DMS79 (cell line): ENCODE measurements around the gene TXN.
"Not testable (repeated sequence)": the region's sequence is repeated elsewhere in the genome, so short reads cannot be mapped to it uniquely, and the experiment has no call there.

Experiments
- DNase-seq: peaks from one replicate; lab custom pipeline; 2025; lab: John Stamatoyannopoulos, UW

TXN gene

DNA sequence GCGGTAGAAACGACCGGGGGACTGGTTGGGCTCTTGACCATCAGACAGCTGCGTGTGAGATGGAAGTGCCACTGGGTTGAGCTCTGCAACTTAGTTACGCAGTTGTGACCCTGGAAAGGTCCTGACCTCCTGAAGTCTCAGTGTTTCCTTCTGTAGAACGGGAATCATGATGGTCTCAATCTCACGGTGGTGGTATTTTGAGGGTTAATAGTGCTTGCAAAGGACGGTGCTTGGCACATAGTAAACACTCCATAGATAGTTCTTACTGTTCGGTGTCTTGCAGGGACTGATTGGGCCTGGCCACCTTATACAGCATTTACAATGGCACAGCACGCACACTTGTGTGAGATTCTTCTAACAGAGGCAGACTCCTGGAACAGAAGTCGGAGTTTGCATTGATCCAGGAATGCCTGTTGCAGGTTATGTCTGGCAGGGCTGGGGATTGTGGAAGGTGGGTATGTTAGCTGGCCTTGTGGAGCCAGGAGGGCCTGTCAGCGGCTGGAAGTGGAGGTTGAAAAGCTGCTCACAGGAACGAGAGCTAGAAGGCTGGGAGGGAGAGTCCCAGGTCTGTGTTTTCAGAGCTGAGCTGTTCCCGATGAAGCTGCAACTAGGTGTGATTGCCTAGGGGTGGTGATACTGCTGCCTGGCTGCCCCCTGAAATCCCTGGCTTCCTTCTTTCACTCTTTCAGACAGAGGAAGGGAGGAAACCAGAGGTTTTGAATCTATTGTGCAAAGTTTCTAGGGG is 962 bp upstream of the TXN start:
- DNase-seq = no peak

DNA sequence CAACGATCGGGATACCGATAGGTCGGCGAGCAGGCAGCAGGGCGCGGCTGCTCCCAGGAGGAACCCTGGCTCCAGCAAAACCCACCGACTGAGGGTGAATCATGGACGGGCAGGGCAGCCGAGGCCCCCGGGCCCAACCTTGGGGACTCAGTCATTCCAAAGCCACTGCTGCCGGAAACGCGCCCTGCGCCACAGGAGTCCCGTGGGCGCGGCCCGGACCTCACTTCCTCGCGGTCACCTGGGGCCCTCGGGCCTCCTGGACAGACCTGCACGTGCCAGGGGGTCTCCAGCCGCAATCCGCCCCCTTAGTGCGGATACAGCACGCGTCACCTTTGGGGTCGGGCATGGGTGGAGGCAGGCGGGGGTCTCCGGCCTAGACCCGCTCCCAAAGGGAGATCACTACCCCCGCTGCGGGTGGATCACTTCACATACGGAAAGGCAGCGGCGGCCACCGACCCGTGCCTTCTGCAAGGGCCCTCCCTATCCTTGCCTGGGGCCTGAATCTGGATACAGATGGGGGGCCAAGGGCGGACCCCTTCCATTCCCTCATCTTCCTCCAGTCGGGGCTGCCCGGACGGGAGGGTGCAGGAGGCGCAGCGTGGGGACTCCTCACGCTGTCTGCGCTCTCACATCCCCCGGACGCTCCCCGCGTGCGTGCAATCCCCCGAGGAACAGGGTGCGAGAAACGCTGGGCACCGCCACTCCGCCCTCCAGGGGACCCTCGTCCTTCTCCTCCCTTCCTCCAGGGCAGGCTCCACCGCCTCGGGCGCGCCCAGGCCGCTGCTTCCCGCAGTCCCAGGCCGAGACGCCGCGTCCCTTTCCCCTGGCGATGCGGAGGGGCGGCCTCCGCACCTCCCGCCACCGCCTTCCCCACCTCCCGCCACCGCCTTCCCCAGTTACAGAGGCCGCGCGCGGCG is 586 bp downstream of the TXN start:
- DNase-seq = no peak

DNA sequence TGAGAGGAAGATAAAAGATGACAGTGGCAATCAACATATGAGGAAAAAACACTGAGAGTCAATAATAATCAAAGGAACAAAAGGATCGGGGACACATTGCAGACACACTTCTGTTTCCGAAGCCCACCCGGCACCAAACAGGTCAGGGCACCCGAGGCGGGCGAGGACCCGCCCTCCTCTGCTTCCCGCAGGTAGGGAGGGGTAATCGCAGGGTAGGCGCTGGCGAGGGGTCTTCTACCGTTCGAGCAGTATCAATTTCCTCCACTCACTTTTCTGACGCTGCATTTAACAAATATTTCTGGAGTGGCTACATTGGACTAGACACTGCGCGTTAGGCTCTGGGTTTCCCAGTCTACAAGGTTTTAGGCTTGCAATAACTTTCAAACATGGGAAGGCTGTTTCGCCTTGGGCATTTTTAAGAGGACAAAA is 1.3 kb downstream of the TXN start:
- no peak for DNase-seq

DNA sequence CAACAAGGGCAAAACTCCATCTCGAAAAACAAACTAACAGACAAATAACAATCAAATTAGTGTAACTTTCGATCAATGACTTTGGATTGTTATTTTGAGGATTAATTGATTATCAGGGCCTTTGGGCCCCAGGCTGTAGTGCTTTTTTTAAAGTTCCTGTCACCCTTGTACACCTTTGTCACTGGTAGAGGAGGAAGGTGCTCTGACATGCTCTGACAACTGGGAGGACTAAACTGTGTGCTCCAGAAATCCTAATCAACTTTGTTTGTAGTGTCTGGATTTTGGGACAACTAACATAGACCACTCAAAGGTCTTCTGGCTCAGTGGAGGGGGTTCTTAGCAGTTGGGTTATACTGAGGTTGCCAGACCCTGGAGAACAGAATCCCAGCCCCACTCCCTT is 1.8 kb downstream of the TXN start:
- no peak for DNase-seq

DNA sequence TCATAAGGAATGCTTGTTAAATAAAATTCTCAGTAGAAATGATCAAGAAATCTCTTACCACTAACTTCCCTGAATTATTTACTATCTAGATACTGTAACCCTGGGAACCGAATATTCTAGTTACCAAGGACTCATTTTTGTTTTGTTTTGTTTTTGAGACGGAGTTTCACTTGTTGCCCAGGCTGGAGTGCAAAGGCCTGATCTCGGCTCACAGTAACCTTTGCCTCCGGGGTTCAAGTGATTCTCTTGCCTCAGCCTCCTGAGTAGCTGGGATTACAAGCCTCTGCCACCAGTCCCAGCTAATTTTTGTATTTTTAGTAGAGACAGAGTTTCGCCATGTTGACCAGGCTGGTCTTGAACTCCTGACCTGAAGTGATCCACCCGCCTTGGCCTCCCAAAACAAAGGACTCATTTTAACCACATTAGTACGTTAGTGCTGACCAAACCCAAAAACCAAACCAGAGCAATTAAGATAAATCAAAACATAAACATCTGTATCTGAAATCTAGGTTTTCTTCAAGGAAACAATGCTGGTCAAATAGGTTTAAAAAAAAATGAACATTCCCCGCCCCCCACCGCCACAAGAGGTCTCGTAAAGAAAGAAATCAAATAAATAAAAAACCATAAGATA is 3.7 kb downstream of the TXN start:
- no peak for DNase-seq

DNA sequence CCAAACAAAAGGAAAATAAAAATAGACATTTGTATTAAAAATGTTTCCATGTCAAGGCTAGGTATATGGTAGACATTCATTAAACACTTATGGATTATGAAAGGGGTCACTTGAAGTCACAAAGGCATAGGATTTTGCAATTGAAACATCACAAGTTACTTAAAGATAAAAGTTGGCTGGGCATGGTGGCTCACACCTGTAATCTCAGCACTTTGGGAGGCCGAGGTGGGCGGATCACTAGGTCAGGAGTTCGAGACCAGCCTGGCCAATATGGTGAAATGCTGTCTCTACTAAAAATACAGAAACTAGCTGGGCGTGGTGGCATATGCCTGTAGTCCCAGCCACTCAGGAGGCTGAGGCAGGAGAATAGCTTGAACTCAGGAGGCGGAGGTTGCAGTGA is 4.5 kb downstream of the TXN start:
- not testable (repeated sequence) for DNase-seq

DNA sequence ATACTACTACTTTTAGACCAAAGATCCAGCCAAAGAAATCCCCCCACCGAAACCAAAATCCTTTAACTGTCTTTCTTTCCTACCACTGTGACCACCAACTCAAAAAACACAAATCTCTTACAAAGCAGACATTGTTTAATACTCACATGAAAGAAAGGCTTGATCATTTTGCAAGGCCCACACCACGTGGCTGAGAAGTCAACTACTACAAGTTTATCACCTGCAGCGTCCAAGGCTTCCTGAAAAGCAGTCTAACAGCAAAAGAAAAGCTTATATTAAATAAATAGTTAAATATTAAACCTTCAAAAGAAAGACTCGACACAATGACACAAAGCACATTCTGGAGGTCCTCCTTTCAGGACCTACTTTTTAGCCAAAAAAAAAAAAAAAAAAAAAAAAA is 5.1 kb downstream of the TXN start:
- DNase-seq = no peak

DNA sequence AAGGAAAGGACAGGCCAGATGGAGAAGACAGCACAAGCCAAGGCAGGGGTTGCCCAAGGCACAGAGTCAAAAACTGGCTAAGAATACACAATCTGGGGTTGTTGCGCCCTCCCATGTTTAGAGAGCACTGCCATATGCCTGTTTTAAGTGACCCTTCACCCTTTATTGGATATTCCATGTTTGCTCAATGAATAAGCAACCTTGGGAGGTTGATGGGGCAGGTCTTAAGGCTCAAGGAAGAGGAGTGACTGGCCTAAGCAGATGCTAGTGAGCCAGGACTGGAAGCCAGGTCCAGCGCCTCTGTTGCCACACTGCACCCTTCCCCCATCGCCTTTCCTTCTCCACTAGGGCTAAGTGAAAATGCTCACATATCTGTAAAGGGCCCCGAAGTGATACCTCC is 6.7 kb downstream of the TXN start:
- DNase-seq = no peak

DNA sequence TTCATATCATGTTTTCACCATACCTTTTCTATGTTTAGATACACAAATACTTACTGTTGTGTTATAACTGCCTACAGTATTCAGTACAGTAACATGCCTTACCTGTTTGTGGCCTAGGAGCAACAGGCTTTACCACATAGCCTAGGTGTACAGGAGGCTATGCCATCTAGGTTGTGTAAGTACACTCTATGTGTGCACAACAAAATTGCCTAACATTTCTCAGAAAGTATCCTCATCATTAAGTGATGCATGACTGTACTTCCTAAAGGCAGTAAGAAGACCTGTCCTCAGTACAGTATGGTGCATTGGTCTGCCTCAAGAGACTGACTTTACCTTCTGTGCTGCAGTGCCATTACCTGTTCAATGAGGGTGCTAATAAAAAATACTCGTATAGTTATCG is 7.9 kb downstream of the TXN start:
- DNase-seq = no peak

DNA sequence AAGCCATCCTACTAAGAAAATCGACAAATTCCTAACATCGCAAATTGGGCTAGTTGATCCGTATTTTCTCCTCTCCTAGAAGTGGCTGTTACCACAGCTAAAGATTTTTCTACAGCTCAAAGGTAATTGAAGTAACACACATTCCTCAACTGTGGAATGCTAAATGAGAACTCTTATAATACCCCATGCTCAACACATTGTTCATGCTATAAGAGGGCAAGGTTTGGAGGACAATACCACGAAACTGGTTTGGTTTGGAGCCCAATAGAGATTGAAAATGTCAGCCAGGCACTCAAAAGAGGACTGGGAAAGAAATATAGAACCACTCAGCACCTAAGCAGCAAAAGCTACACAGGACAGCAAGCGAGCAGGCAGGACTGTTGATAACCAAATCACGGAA is 10.1 kb downstream of the TXN start:
- DNase-seq = no peak

DNA sequence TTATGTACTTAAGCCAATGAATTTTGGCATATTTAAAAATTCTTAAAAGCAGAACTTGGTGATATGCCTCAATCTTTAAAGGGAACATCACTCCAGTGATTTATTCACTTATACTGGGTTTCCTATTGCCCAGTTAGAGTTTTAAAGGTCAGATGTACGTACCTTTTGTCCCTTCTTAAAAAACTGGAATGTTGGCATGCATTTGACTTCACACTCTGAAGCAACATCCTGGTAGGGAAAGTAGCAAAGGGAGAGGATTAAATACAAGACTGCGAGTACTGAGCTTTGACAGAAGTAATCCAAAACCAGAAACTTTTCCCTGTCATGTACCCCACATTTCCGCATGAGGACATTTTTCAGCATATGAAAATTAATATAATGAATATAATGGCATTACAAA is 11.7 kb downstream of the TXN start:
- no peak for DNase-seq

DNA sequence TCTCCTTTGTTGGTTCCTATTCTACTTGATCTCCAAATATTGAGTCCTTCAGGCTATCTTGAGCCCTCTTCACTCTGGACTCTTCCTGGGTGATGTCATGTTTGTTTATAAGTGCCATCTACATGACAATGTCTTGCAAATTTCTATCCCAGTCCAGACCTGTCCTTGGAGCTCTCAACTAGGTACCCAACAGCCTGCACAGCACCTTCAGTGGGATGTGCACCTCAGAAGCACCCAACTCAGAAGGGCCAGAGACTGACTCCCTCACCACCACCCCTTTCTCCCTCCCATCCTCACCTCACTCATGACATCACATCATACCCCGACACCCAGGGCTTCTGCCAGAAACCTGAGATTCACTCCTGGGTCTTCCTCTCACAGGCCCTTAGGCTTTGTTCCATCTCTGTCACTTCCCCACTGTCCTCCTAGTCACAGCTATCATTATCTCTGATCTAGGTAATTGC is 14.4 kb downstream of the TXN start:
- no peak for DNase-seq

DNA sequence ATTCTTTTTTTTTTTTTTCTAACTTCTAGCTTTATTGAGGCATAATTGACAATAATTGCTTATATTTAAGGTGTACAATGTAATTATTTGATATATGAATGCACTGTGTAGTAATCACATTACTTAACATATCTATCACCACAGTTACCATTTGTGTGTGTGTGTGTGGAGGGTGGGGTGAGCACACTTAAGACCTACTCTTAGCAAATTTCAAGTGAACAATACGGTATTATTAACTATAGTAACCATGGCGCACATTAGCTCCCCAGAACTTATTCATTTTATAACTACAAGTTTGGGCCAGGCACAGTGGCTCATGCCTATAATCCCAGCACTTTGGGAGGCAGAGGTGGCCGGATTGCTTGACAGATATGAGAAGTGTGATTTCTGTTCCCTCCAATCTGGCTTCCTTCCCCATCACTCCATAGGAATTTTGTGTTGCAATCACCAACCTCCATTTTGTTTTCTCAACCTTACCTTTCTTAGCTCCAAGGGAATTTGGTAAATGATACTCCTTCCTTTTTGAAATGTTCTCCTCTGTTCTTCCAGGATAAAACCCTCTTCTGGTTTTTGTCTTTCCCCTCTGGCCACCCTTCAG is 14.9 kb downstream of the TXN start:
- no peak for DNase-seq

DNA sequence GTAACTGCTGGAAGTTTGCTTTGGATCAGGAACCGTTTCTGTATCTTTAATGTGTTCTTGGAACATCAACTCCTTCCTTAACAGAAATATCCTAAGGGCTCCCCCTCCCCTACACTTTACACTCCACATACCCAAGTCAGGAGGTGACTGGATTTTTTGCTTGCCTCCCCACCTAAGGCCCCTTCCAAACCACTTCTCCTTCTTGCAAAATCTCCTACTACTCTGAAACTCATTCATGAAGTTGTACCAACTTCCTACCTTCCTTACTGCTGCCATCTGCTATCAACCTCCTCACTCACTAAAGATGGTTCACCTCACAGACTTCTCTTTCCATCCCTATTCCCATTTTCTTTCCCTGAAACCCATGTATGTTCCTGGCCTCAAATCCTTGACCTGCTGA is 16.1 kb downstream of the TXN start:
- no peak for DNase-seq

DNA sequence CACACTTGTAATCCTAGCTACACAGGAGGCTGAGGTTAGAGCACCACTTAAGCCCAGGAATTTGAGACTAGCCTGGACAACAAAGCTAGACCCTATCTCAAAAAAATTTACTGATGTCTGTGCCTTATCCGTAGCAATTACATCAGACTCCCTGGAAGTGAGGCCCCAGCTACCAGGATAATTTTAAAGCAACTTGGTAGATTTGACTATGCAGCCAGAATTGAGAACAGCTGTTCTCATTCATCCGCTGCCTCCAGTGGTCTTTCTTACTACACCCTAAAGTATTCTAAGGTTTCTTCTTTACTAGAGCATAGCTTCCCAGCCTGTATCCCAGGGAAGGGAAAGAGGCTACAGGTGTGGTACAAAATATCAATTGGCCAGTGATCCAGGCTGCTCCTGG is 28.0 kb downstream of the TXN start:
- DNase-seq = no peak

DNA sequence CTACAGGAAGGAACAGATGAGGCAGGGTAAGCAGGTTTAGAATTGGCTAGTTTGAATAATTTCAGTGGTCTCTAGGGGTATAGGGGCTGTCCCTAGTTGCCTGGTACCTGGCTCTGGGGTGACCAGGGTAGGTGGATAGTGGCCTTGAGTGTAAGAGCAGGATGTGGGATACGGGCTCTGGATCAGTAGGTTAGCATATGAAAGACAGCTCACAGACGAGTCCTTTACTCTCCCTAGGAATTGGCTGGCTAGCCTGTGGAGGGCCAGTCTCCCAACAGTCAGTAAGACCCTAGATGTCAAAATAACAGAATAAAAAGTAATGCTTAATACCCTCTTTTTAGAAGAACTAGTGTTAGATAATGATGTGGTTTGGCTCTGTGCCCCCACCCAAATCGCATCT is 31.7 kb downstream of the TXN start:
- no peak for DNase-seq

DNA sequence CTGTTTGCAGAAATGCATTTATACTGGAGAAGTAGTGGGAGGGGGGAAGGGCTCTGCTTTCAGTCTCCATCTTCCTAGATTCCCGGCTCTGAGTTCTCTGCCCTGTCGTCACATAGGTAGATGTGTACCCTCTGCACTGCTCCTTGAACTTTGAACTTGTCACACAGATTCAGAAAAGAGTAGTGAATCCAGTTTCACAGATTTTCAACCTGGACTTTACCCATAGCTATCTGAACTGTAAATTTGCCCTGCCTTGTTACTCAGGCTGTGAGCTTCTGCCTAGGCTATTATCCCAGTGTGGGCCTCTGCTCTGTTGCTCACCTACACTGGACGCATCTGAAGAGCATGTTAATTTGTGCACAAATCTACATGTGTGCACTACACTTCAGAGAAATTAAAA is 35.5 kb downstream of the TXN start:
- DNase-seq = no peak

DNA sequence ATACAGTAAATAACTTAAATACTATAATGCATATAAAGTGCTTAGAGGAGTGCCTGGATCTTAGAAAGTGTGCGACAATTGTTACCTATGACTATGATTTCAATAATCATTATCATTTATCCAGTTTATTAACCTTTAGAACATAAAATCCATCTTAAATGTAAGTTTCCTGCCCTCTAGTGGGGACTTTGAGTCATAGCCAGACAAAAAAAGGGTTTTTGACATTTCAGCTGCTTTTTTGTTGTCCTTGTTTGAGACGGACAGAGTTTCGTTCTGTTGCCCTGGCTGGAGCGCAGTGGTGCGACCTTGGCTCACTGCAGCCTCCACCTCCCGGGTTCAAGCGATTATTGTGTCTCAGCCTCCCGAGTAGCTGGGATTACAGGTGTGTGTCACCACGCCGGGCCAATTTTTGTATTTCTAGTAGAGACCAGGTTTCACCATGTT is 38.6 kb downstream of the TXN start:
- no peak for DNase-seq

DNA sequence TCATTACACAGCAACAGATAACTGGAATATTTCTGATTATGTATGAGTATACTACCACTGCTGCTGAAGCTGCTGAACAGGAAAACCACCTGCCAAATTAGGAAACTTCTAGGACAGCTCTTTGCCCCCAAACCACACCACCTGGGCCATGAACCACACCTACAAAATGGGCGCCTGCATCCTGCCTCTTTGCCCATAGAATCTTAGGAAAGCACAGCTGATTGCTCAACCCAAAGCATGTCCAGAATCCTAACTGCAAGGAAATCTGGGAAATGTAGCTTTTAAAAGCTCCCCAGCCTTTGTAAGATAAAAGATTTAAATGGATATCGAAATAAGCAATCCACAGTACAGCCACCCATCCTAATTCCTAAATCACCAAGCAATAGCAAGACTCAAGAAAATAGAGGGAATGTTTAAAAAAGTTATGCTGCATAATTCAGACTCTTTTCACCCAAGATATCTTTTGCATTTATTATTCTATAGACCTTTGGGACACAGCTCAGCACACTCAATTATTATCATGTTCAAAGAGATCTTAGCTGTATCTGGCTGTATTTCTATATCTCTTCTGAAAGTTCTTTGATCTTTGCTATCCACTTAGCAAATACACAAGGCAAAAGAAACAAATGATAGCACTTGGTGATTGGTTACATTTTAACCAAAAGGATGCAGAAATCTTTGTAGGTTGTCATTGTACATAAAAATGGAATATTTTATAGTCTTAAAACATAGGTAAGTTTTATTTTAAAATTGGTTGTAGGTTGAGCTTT is 41.5 kb downstream of the TXN start:
- DNase-seq = no peak

DNA sequence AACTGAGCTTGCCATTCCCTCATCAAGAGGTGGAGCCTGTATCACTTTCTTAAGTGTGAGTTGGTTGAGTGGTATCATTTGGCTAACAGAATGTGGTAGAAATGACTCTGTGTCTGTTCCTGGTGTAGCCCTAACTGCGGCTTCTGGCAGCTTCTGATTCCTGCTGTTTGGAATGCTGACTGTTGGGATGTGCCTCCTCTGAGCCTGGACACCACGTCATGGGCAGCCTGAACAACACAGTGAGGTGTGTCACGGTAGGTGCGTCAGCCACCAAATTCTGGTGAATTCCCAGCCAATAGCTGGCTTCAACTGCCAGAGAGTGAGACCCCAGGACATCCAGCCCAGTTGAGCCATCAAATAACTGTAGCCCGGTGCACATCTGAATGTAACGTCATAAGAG is 42.2 kb downstream of the TXN start:
- no peak for DNase-seq

DNA sequence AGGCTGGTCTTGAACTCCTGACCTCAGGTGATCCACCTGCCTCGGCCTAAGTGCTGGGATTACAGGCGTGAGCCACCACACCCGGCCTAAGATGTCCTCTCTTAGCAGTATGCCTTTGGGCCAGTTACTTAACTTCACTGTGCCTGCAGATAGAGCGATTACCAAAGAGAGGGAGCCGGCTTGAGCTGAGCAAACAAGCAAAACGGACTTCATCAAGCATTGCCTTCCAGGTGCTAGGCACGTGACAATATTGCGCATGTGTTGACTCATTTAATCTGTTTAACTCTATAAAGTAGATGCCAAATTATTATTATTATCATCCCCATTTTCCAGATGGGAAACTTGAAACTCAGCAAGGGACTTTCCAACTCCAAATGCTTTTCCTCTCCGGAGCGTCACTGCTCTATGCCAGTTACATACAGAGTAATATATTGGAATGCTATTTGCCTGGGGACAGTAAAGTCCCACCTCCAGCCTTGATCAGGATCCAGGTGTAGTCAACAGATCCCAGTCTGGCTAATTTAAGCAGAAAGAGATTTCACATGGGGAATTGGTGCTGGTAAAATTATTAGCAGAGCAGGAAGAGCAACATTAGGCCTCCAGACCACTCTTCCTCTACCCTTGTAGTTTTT is 42.8 kb downstream of the TXN start:
- DNase-seq = no peak
